Activated CD4-positive, alpha-beta memory T cell treated with anti-CD3 and anti-CD28 coated beads, Interleukin-2, amount 10 ng/mL, durations not matched to agents 7 days and 5 days (primary cell): ENCODE measurements around the gene WFDC1. TPM values are rescaled to one million over a fixed set of nuclear protein-coding genes. Genes with fewer than 3 reads are reported as not detected.

Source experiments
- CTCF ChIA-PET: fragments of 350-600 bp; sonication (Branson Sonifier 250); formaldehyde crosslinking; loops from one replicate; lab custom pipeline; 2021; ENCODE audit warnings: antibody characterized with exemption, inconsistent platforms; lab: Charles Lee
- POLR2A ChIA-PET: fragments of 350-600 bp; sonication (Branson Sonifier 250); formaldehyde crosslinking; loops from one replicate; lab custom pipeline; 2021; ENCODE audit warnings: antibody characterized with exemption; lab: Charles Lee
- DNase-seq: peaks from one replicate; pipeline ENCODE4 v3.0.0-alpha.2; 2020
- H3K27ac Mint-ChIP-seq: one replicate; pipeline ENCODE4 v1.8.0; 2021; ENCODE audit warnings: mild to moderate bottlenecking, mixed read lengths
- H3K27me3 Mint-ChIP-seq: one replicate; pipeline ENCODE4 v1.8.0; 2021; ENCODE audit warnings: mixed read lengths
- H3K36me3 Mint-ChIP-seq: one replicate; pipeline ENCODE4 v1.8.0; 2021; ENCODE audit warnings: low read depth, mixed read lengths
- H3K4me1 Mint-ChIP-seq: one replicate; pipeline ENCODE4 v1.8.0; 2021; ENCODE audit warnings: mixed read lengths
- H3K4me3 Mint-ChIP-seq: one replicate; pipeline ENCODE4 v1.8.0; 2021; ENCODE audit warnings: mild to moderate bottlenecking, mixed read lengths
- H3K9me3 Mint-ChIP-seq: one replicate; pipeline ENCODE4 v1.8.0; 2021; ENCODE audit warnings: mixed read lengths
- total RNA-seq, 2 experiments: library from RNA; stranded (reverse); gene quantifications; one replicate each; pipeline ENCODE4 v1.2.3, GENCODE V29; 2021

Gene WFDC1
- total RNA-seq, 2 experiments from 2014 or later = not detected

DNA sequence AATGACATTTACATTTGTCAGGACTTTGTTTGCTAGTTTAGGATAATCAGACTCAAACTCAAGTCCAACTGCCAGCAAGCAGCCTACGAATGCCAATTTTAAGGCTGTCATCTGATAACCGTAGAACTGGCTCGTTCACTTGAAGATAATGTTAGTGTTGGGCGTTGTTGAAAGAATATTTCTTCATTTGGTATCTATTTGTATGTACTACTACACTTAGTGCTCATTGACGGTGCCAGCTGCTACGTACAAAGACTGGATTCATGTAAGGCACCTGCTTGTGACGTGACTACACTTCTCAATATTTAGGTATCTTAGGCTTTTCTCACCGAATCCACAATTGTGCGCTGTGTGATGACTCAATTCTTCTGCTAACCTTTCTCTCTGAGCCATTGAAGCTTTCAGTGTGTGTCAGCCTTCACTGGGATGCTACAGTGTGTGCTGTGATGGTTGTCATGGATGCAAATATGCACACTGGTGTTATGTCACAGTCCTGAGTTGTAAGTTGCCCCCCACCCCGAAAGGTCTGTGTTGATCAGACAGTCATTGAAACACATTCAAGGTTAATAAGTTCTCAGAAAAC, 79.3 kb downstream of the WFDC1 start:
- CTCF ChIA-PET = interaction anchor here (0.7 kb wide), 1 partner anchor 73 kb away, joined by 3 read pairs; no protein-coding TSS in a partner anchor
- POLR2A ChIA-PET = no interaction called here
- H3K4me3 Mint-ChIP-seq = no peak overlapping the region
- H3K36me3 Mint-ChIP-seq = no peaks in the 10 kb centered on the region
- peaks cover 13% of the 10 kb centered on the region for H3K4me1 Mint-ChIP-seq
- H3K27me3 Mint-ChIP-seq = peaks cover 33% of the 10 kb centered on the region
- no peak for DNase-seq
- no peak overlapping the region for H3K27ac Mint-ChIP-seq
- no peaks in the 10 kb centered on the region for H3K9me3 Mint-ChIP-seq

- no peaks in the 10 kb centered on the region for H3K9me3 Mint-ChIP-seq
Measured at GRCh38 chr16:84378099-84378498, 83.4 kb downstream of the WFDC1 start.

GRCh38 chr16:84378567-84378966, 83.9 kb downstream of the WFDC1 start:
- Mint-ChIP-seq H3K4me3 (no peak overlapping the region), H3K36me3 (no peaks in the 10 kb centered on the region), H3K4me1 (peaks cover 11% of the 10 kb centered on the region), H3K9me3 (no peaks in the 10 kb centered on the region), H3K27ac (no peak overlapping the region), H3K27me3 (peaks cover 15% of the 10 kb centered on the region)
- ChIA-PET POLR2A (no interaction called here), CTCF (no interaction called here)
- DNase-seq = no peak

More at GRCh38 chr16:84378099-84378498, 83.4 kb downstream of the WFDC1 start:
- H3K4me3 Mint-ChIP-seq = no peak overlapping the region
- H3K27ac Mint-ChIP-seq = no peak overlapping the region
- peaks cover 17% of the 10 kb centered on the region for H3K27me3 Mint-ChIP-seq
- no peak for DNase-seq
- H3K4me1 Mint-ChIP-seq = peaks cover 11% of the 10 kb centered on the region
- no peaks in the 10 kb centered on the region for H3K36me3 Mint-ChIP-seq
- CTCF ChIA-PET = interaction anchor here (0.6 kb wide), 1 partner anchor 13 kb away, joined by 3 read pairs; no protein-coding TSS in a partner anchor
- POLR2A ChIA-PET = no interaction called here

DNA sequence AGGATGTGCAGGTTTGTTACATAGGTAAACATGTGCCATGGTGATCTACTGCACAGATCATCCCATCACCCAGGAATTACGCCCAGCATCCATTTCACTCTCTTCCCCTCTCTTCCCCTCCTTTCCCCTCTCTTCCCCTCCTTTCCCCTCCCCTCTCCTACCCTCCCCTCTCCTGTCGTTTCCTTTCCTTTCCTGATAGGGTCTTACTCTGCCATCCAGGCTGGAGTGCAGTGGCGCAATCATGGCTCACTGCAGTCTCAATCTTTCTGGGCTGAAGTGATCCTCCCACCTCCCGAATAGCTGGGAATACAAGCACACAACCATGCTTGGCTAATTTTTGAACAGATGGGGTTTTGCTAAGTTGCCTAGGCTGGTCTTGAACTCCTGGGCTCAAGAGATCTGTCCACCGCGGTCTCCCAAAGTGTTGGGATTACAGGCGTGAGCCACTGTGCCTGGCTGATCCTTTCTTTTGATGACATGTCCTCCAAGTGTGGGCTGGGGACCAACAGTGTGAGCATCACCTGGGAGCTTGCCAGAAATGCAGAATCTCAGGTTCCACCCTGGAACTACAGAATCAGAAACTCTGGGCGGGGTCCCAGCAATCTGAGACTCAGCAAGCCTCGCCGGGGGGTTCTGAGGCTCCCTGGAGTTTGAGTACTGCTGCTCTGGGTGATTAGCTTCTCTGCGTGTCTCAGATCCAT, 84.5 kb downstream of the WFDC1 start:
- Mint-ChIP-seq H3K4me1 (peaks cover 11% of the 10 kb centered on the region), H3K9me3 (no peaks in the 10 kb centered on the region), H3K27ac (no peak overlapping the region), H3K27me3 (peaks cover 15% of the 10 kb centered on the region), H3K4me3 (no peak overlapping the region), H3K36me3 (no peaks in the 10 kb centered on the region)
- DNase-seq = no peak
- CTCF ChIA-PET = no interaction called here
- POLR2A ChIA-PET = no interaction called here

Other genes with a start within 250 kb of the WFDC1 start
- gene MBTPS1, start 177.9 kb upstream of the WFDC1 start, total RNA-seq = 10 to 100 TPM; 46.4 to 50.4 TPM
- gene HSDL1, start 149.7 kb upstream of the WFDC1 start, total RNA-seq = 10 to 100 TPM; 15.2 to 16.3 TPM
- gene DNAAF1, start 149.6 kb upstream of the WFDC1 start, total RNA-seq = not detected
- 10 to 100 TPM; 47.2 to 51.9 TPM for gene TAF1C, start 107.8 kb upstream of the WFDC1 start, total RNA-seq
- gene ADAD2, start 103.7 kb upstream of the WFDC1 start, total RNA-seq = not detected
- not detected for gene KCNG4, start 54.9 kb upstream of the WFDC1 start, total RNA-seq
- gene ATP2C2, start 73.7 kb downstream of the WFDC1 start, total RNA-seq = not detected
- 10 to 100 TPM; 27.7 to 33.4 TPM for gene MEAK7, start 209.8 kb downstream of the WFDC1 start, total RNA-seq